Right lung (tissue), 5 donors: ENCODE data around the gene TRIM3. TPM values are rescaled to one million over a fixed set of nuclear protein-coding genes. Genes with fewer than 3 reads are reported as not detected.

ENCODE experiments used
- DNase-seq, 2 donors: peaks; one replicate each; pipeline ENCODE4 v3.0.0-alpha.2; 2013
- polyA plus RNA-seq, 5 donors: library from polyadenylated mRNA; unstranded; fragments of 120-200 nt; gene quantifications; one replicate each; pipeline versions ENCODE4 v1.2.1 to v1.2.3, GENCODE V29; 2013; ENCODE audit warnings: inconsistent platforms in 1 of 5, low replicate concordance in 1 of 5; ENCODE audit not compliant: insufficient read length in 5 of 5, insufficient read depth in 1 of 5

Gene TRIM3
- polyA plus RNA-seq, 5 donors, result 23.1 to 37.9 (median 27.7) TPM

DNA sequence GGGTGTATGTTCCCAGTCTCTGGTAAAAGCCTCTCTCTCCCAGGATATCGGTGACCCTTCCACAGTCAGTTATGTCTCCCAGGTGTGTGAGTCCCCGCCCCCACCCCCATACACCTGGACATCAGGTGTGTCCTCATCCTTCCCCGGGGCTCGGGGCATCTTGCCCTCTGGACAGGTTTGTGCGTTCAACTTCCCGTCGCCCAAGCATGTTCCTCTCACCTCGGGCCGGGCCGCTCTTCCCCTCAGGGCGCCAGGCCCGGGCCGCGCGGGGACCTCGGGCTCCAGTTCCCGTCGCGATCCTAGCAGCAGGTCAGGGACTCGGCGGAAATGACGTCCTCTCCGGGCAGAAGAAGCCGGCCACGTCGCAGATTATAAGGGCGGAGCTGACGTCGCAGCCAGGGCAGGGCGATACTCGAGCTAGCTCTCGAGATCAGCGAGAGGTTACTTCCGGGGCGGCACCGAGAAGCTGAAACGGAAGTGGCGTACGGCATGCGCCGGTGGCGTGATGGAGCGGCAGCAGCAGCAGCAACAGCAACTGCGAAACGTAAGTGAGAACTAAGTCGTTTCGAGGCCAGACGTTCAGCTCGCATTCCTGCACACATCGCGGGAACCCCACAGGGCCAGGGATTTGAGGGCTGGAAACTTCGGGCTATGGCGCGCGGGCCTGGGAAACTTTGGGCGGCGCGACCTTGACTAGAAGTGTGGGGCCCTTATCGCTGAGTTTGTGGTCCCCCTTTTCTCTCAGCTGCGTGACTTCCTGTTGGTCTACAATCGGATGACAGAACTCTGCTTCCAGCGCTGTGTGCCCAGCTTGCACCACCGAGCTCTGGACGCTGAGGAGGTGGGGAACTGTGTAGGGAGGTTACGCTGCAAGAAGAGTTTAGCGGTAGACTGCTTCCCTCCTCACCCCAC lies 7.5 kb upstream of the TRIM3 start, which contains the start of the genes ARFIP2 and TIMM10B:
Gene ARFIP2, minus strand, starts transcription at position 320 of the 912 bp plus-strand sequence. CDS start 910 bp downstream, outside the sequence.
Gene TIMM10B, plus strand, starts transcription at position 490 of the 912 bp plus-strand sequence. Its CDS starts 16 bp downstream, at position 506.
- peak; percentile 97 to 98 for DNase-seq

GRCh38 chr11:6480299-6480914 lies 6.7 kb upstream of the TRIM3 start:
- no peak for DNase-seq

DNA sequence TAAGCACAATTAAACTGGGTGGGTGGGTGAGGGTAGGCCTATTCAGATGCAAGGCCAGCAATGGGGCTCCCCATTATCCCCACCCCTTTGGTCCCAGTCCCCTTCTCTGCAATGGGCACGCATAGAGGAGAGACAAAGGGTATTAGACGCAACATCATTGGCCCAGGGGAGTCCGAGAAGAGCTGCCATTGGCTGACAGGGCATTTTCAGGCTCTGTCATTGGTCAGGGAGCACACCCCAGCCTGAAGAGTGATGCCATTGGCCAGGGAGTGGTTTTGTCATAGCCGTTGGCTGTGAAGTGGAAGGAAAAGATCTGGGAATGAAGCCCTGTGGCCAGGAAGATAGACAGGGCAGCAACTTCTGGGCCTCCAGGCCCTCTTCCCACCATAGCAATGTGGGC lies 2.8 kb upstream of the TRIM3 start:
- no peak for DNase-seq

GRCh38 chr11:6475936-6476335 lies 2.2 kb upstream of the TRIM3 start:
- no peak for DNase-seq

DNA sequence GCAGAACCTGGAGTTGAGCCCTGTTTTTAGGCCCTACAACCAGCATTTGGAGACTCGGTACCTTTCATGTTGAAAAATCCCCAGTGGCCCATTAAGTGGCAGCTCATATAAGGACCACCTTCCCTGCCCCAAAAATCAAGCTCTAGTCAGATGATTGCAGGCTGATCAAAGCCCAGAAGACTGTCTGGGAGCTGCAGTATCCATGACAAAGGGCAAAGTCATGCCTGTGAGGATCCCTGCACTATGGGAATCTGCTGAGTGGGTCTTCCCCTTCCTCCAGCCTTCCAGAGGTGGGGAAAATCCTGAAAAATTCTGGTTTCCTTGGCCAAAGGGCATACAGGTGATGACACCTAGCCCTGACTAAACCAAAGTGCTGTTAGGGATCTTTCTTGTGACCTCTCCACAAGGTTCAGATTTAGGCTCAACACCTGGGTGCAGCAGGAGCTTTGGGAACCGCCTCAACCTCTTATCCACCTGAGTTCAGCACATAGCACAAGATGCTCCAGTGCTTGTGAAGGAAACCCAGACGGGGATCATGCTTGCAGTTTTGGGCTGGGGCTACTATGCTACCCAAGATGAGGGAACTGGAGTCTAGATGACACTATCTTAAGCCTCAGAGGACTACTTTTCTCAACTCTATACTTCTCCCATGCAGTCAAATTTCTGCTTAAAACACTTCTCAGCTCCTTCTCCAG lies 1.2 kb upstream of the TRIM3 start:
- DNase-seq, result no peak

GRCh38 chr11:6474413-6474792 lies 662 bp upstream of the TRIM3 start:
- DNase-seq, result no peak

DNA sequence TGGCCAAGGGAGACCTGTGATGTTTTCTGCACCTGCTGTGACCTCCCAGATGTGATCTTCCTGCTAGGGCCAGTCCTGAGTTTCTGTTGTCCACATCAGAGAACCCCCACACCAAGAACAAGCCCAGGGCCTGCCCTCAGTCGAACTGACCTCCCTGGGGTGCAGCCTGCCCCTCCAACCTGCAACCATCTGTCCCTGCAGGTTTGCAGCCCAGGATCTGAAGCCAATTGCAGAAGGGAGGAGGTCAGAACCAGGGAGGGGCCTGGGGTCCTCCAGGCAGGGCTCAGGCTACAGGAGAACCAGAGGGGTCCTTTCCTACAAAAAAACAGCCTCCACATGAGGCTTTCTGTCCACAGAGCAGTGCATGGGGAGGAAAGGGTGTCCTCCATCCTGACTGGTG lies 807 bp downstream of the TRIM3 start:
- no peak for DNase-seq

DNA sequence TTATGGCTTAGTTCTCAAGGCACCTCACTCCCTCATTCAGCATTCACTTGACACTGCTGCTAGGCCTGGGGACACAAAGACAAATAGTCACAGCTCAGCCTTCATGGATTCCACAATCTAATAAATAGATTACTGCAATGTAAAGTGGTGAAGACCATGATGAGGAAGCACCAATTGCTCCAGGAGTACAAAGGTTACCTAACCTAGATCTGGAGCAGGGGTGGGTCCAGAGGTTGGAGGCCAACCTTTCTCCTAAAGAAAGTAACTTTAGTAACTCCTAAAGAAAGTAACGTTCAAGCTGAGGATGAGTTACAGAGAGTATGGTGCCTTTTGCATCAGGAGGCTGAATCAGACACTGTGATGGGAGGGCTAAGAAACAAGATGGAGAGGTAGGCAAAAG lies 4.1 kb downstream of the TRIM3 start:
- no peak for DNase-seq

- DNase-seq, result peak; percentile 91 to 94
These were observed 4.8 kb downstream of the TRIM3 start for GRCh38 chr11:6468712-6469495.

DNA sequence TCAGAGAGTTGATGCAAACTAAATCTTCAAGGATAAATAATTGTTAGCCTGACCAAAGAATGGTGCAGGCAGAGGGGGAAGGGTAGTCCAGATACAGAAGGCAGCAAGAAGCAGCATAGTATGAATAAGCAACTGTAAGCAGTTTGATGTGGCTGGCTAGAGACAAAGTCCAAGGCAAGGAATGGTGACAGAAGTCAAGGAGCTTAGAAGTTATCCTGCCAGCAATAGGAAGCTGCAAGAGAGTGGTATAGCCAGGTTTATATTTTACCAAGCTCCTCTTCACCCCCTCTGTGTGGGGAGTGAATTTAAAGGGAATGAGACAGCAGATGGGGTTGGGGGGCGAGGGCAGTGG lies 14.7 kb downstream of the TRIM3 start:
- DNase-seq, result no peak

GRCh38 chr11:6458352-6459098 lies 15.2 kb downstream of the TRIM3 start:
- no peak for DNase-seq

GRCh38 chr11:6457581-6458320 lies 16.0 kb downstream of the TRIM3 start:
- no peak for DNase-seq

- no peak for DNase-seq
These were observed 17.2 kb downstream of the TRIM3 start for GRCh38 chr11:6456361-6457073.

DNA sequence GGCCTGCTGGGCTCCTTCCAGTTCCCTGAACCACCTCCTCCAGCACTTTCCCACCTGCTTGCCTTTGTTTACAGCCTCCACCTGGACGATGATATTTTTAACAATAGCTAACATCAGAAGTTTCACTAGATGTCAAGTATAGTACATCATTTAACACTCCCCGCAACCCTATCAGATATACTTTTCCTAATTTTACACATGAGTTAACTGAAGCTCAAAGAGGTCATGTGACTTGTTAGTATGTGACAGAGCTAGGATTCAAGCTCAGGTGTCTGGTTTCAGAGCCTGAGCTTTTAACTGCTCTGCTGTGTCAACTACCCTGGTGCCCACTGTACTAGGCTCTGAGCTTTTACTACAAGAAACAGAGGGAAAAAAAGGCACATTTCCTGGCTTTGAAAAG lies 18.7 kb downstream of the TRIM3 start:
- DNase-seq, result no peak

DNA sequence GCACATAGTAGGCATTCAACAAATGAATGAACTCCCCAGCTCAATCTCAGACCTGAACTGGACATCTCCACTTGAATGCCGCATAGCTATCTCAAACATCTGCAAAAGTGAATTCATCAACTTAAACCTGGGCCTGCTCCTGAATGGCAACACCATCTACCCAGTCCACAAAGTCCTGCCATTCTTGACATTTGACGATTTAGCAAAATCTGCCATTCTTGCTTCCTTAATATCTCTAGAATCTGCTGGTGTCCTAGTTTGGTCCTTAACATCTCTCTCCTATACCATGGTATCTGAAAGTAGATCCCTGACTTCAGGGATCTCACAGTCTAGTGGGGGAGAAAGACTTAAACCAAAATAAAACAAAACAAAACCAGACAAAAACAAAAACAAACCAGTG lies 20.6 kb downstream of the TRIM3 start:
- DNase-seq, result no peak

- DNase-seq, result no peak
These were observed 21.5 kb downstream of the TRIM3 start for GRCh38 chr11:6452219-6452618.

DNA sequence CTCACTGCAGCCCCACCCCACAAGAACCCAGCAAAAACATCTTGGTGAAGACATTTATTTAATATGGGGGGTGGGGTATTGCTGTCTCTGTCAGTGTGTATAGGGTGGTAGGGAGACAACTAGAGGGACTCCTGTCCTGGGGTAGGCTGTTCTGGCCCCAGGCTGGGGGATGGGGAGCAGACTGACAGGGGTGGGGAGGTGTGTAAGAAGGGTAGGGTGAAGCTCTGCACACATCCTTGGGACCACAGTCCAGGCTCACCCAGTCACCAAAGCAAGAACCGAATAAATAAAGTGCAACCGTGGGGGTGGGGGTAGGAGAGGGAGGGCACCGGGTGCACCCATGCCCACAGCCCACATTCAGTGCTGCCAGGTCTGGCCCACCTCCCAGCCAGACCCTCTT lies 25.2 kb downstream of the TRIM3 start:
- no peak for DNase-seq

DNA sequence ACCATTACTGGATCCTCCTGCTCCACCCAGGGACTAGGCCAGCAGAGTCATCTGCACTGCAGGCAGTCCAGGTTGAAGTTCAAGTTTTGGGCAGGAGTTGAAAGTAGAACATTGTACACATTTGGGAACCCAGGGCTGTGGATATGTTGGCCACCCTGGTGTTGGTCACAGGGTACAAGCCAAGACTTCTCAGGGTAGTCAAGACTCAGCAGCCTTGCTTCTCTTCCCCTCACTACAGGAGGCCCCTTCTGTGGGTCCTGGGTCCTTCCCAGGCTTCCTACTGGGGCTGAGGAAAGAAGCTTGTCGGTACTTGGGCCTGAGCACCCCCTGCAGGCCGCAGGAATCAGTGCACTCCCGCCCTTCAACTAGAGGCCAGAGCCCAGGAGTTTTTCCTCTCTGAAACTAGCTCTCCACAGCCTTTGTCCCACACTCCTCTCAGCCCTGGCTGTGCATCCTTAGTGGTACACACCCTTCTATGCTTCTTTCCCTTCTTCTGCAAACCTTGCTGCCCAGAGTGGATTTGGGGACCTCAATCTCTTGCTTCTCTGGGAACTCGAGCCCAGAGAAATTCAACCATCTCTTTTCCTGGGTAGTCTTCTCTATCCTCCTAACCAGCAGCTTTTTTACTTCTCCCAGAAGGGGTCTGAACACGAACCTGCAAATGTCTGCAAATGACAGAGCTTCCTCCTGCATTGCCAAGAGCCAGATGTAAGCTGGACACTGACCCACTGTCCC lies 30.3 kb downstream of the TRIM3 start:
- peak; percentile 19 to 22 for DNase-seq

- no peak for DNase-seq
These were observed 31.3 kb downstream of the TRIM3 start for GRCh38 chr11:6442441-6442840.
